ENCODE results near the gene TMA7.
"Not testable (repeated sequence)": the region's sequence is repeated elsewhere in the genome, so short reads cannot be mapped to it uniquely, and the experiment has no call there.

TMA7 gene

DNA sequence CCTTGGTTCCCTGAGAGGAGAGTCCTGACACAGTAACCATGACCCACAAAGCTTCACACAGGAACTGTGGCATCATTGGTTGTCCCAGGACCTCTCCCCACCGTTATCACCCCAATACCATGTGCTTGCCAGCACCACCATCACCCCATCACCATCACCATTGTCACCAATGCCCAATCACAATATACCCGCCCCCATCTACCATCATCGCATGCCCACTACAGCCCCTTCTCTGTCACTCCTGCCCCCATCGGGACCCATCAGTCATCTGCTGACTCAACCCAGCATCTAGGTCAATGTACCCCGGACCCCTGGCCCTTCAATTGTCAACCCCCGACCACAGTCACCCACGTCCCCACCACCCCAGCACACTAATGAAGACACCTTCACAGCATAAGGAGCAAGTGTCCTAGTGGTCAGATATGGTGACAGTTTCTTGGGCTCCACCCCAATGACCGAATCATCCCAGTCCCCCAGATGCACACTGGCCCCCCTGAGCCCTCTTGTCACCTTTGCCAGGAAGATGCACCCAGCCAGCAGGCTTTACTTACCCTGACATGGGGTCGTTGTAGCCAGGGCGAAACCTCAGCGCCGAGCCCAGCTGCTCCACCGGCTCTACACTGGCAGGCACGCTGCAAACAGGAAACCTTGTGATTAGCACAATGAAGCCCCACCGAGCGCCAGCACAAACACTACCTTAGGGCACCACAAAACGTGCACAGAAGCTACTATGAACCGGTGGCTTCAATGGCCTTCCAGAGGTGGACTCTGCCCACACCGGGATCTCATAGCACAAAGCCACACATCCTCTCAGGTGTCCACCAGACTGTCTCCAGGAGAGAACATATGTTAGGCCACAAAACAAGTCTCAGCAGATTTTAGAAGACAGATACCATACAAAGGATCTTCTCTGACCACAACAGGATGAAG is 38.8 kb downstream of the TMA7 start:
- no peak overlapping the region for H2BK12ac ChIP-seq (ENCODE audit: low read length in 2 of 2)
- H3K4me1 ChIP-seq (ENCODE audit: control insufficient read depth, insufficient read depth, low read depth, low read length): peaks cover 5% of the 10 kb centered on the region
- H3K4ac ChIP-seq (ENCODE audit: low read depth in 1 of 2, low read length in 2 of 2): no peak overlapping the region
- peaks cover 4% of the 10 kb centered on the region for H3K79me1 ChIP-seq (replicated peaks; ENCODE audit: low read length, poor library complexity, severe bottlenecking)
- H2BK120ac ChIP-seq (ENCODE audit: low read depth, low read length): no peak overlapping the region
- no peaks in the 10 kb centered on the region for H3K27me3 ChIP-seq (ENCODE audit: control insufficient read depth in 1 of 2, insufficient read depth in 1 of 2, low read length in 2 of 2)
- H3K9ac ChIP-seq (ENCODE audit: low read length): no peak overlapping the region
- H4K91ac ChIP-seq (ENCODE audit: low read length): no peak overlapping the region
- H2AFZ ChIP-seq (ENCODE audit: low read depth, low read length): no peak overlapping the region
- no peak overlapping the region for H4K8ac ChIP-seq (ENCODE audit: low read length)
- no peak overlapping the region for H3K23ac ChIP-seq (ENCODE audit: low read length in 2 of 2)
- DNase-seq: no peak
- no peak overlapping the region for H3K4me2 ChIP-seq (ENCODE audit: low read length, poor library complexity, severe bottlenecking)
- H2BK5ac ChIP-seq (ENCODE audit: low read depth, low read length, poor library complexity, severe bottlenecking): no peak overlapping the region
- H3K4me3 ChIP-seq (ENCODE audit: insufficient read depth in 1 of 2, low read depth in 1 of 2, low read length in 2 of 2): no peak overlapping the region
- no peak overlapping the region for H3K14ac ChIP-seq (ENCODE audit: low read length in 2 of 2)
- no peak overlapping the region for H3K27ac ChIP-seq (ENCODE audit: low read length, poor library complexity, severe bottlenecking)
- H3K9me3 ChIP-seq (ENCODE audit: control insufficient read depth, low read length): no peaks in the 10 kb centered on the region
- WGBS: 90% methylated on average over 19 of the region's 19 CpGs
- H3K18ac ChIP-seq (ENCODE audit: low read depth in 1 of 2, low read length in 2 of 2): no peak overlapping the region
- no peak overlapping the region for H2AK5ac ChIP-seq (ENCODE audit: low read length, severe bottlenecking)
- peaks cover 9 to 37% of the 10 kb centered on the region in 2 experiments for H3K36me3 ChIP-seq (ENCODE audit: control insufficient read depth in 1 of 2, insufficient read depth in 2 of 2, low read depth in 1 of 2, low read length in 2 of 2)
- no peak overlapping the region for H2BK15ac ChIP-seq (ENCODE audit: low read depth, poor library complexity, severe bottlenecking)

DNA sequence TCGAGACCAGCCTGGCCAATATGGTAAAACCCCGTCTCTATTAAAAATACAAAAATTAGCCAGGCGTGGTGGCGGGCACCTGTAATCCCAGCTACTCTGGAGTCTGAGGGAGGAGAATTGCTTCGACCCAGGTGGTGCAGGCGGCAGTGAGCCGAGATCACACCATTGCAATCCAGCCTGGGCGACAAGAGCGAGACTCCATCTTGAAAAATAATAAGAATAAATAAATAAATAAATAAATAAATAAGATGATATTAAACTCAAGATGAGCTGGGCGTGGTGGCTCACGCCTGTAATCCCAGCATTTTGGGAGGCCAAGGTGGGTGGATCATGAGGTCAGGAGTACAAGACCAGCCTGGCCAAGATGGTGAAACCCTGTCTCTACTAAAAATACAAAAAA is 40.8 kb downstream of the TMA7 start:
- H2BK12ac ChIP-seq (ENCODE audit: low read length in 2 of 2); H3K23ac ChIP-seq (ENCODE audit: low read length in 2 of 2); H3K79me1 ChIP-seq (replicated peaks; ENCODE audit: low read length, poor library complexity, severe bottlenecking); H2AFZ ChIP-seq (ENCODE audit: low read depth, low read length); H3K4me3 ChIP-seq (ENCODE audit: insufficient read depth in 1 of 2, low read depth in 1 of 2, low read length in 2 of 2); H2BK120ac ChIP-seq (ENCODE audit: low read depth, low read length); H3K4ac ChIP-seq (ENCODE audit: low read depth in 1 of 2, low read length in 2 of 2); H4K91ac ChIP-seq (ENCODE audit: low read length); H3K18ac ChIP-seq (ENCODE audit: low read depth in 1 of 2, low read length in 2 of 2); H3K27ac ChIP-seq (ENCODE audit: low read length, poor library complexity, severe bottlenecking); H2BK15ac ChIP-seq (ENCODE audit: low read depth, poor library complexity, severe bottlenecking); H4K8ac ChIP-seq (ENCODE audit: low read length); H2AK5ac ChIP-seq (ENCODE audit: low read length, severe bottlenecking); H3K27me3 ChIP-seq (ENCODE audit: control insufficient read depth in 1 of 2, insufficient read depth in 1 of 2, low read length in 2 of 2); H3K14ac ChIP-seq (ENCODE audit: low read length in 2 of 2); H2BK5ac ChIP-seq (ENCODE audit: low read depth, low read length, poor library complexity, severe bottlenecking); H3K4me2 ChIP-seq (ENCODE audit: low read length, poor library complexity, severe bottlenecking); H3K9ac ChIP-seq (ENCODE audit: low read length); DNase-seq; H3K4me1 ChIP-seq (ENCODE audit: control insufficient read depth, insufficient read depth, low read depth, low read length); H3K9me3 ChIP-seq (ENCODE audit: control insufficient read depth, low read length): not testable (repeated sequence)
- peaks cover 9 to 27% of the 10 kb centered on the region in 2 experiments for H3K36me3 ChIP-seq (ENCODE audit: control insufficient read depth in 1 of 2, insufficient read depth in 2 of 2, low read depth in 1 of 2, low read length in 2 of 2)
- 97% methylated on average over 8 of the region's 11 CpGs for WGBS

DNA sequence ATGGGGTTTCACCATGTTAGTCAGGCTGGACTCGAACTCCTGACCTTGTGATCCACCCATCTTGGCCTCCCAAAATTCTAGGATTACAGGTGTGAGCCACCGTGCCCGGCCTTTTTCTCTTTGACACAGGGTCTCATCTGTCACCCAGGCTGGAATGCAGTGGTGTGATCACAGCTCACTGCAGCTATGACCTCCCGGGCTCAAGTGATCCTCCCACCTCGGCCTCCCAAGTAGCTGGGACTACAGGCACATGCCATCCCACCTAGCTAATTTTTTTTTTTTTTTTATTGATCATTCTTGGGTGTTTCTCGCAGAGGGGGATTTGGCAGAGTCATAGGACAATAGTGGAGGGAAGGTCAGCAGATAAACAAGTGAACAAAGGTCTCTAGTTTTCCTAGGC is 42.8 kb downstream of the TMA7 start:
- not testable (repeated sequence) for DNase-seq; H2BK12ac ChIP-seq (ENCODE audit: low read length in 2 of 2); H3K9ac ChIP-seq (ENCODE audit: low read length); H3K27me3 ChIP-seq (ENCODE audit: control insufficient read depth in 1 of 2, insufficient read depth in 1 of 2, low read length in 2 of 2); H3K4ac ChIP-seq (ENCODE audit: low read depth in 1 of 2, low read length in 2 of 2); H3K79me1 ChIP-seq (replicated peaks; ENCODE audit: low read length, poor library complexity, severe bottlenecking); H3K4me3 ChIP-seq (ENCODE audit: insufficient read depth in 1 of 2, low read depth in 1 of 2, low read length in 2 of 2); H3K18ac ChIP-seq (ENCODE audit: low read depth in 1 of 2, low read length in 2 of 2); H3K27ac ChIP-seq (ENCODE audit: low read length, poor library complexity, severe bottlenecking); H2BK120ac ChIP-seq (ENCODE audit: low read depth, low read length); H3K14ac ChIP-seq (ENCODE audit: low read length in 2 of 2); H2BK15ac ChIP-seq (ENCODE audit: low read depth, poor library complexity, severe bottlenecking); H3K9me3 ChIP-seq (ENCODE audit: control insufficient read depth, low read length); H4K91ac ChIP-seq (ENCODE audit: low read length); H4K8ac ChIP-seq (ENCODE audit: low read length); H3K4me1 ChIP-seq (ENCODE audit: control insufficient read depth, insufficient read depth, low read depth, low read length); H3K4me2 ChIP-seq (ENCODE audit: low read length, poor library complexity, severe bottlenecking); H2AK5ac ChIP-seq (ENCODE audit: low read length, severe bottlenecking); H2AFZ ChIP-seq (ENCODE audit: low read depth, low read length); H3K23ac ChIP-seq (ENCODE audit: low read length in 2 of 2); H2BK5ac ChIP-seq (ENCODE audit: low read depth, low read length, poor library complexity, severe bottlenecking)
- H3K36me3 ChIP-seq (ENCODE audit: control insufficient read depth in 1 of 2, insufficient read depth in 2 of 2, low read depth in 1 of 2, low read length in 2 of 2): peaks cover 9 to 14% of the 10 kb centered on the region in 2 experiments
- WGBS: 93% methylated on average over 4 of the region's 6 CpGs

DNA sequence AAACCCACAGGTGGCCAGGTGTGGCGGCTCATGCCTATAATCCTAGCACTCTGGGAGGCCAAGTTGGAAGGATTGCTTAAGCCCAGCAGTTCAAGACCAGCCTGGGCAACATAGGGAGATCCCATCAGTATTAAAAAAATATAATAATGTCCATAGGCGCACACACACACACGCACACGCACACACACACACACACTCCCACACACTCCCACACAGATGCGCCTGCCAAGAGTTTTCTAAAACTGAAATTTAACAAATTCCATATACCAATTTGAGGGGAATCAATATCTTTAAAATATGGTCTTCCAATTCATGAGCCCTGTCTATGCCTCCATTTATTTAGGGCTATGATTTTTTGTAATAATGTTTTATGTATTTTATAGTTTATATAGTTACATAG is 46.9 kb downstream of the TMA7 start:
- H4K91ac ChIP-seq (ENCODE audit: low read length): no peak overlapping the region
- peaks cover 4% of the 10 kb centered on the region for H3K79me1 ChIP-seq (replicated peaks; ENCODE audit: low read length, poor library complexity, severe bottlenecking)
- H3K9me3 ChIP-seq (ENCODE audit: control insufficient read depth, low read length): no peaks in the 10 kb centered on the region
- H3K36me3 ChIP-seq (ENCODE audit: control insufficient read depth in 1 of 2, insufficient read depth in 2 of 2, low read depth in 1 of 2, low read length in 2 of 2): no peaks in the 10 kb centered on the region
- no peaks in the 10 kb centered on the region for H3K27me3 ChIP-seq (ENCODE audit: control insufficient read depth in 1 of 2, insufficient read depth in 1 of 2, low read length in 2 of 2)
- H3K9ac ChIP-seq (ENCODE audit: low read length): no peak overlapping the region
- no peak overlapping the region for H3K4me2 ChIP-seq (ENCODE audit: low read length, poor library complexity, severe bottlenecking)
- H3K4me3 ChIP-seq (ENCODE audit: insufficient read depth in 1 of 2, low read depth in 1 of 2, low read length in 2 of 2): no peak overlapping the region
- no peak overlapping the region for H4K8ac ChIP-seq (ENCODE audit: low read length)
- no peak overlapping the region for H2BK5ac ChIP-seq (ENCODE audit: low read depth, low read length, poor library complexity, severe bottlenecking)
- H3K4ac ChIP-seq (ENCODE audit: low read depth in 1 of 2, low read length in 2 of 2): no peak overlapping the region
- no peak overlapping the region for H2AFZ ChIP-seq (ENCODE audit: low read depth, low read length)
- 100% methylated on average over 2 of the region's 5 CpGs for WGBS
- no peak overlapping the region for H2BK120ac ChIP-seq (ENCODE audit: low read depth, low read length)
- no peaks in the 10 kb centered on the region for H3K4me1 ChIP-seq (ENCODE audit: control insufficient read depth, insufficient read depth, low read depth, low read length)
- H3K14ac ChIP-seq (ENCODE audit: low read length in 2 of 2): no peak overlapping the region
- H2AK5ac ChIP-seq (ENCODE audit: low read length, severe bottlenecking): no peak overlapping the region
- no peak overlapping the region for H3K23ac ChIP-seq (ENCODE audit: low read length in 2 of 2)
- no peak overlapping the region for H3K27ac ChIP-seq (ENCODE audit: low read length, poor library complexity, severe bottlenecking)
- H2BK15ac ChIP-seq (ENCODE audit: low read depth, poor library complexity, severe bottlenecking): no peak overlapping the region
- no peak overlapping the region for H2BK12ac ChIP-seq (ENCODE audit: low read length in 2 of 2)
- no peak for DNase-seq
- no peak overlapping the region for H3K18ac ChIP-seq (ENCODE audit: low read depth in 1 of 2, low read length in 2 of 2)
